Measurements from ENCODE around the gene AK1. TPM values are rescaled to one million over a fixed set of nuclear protein-coding genes. Genes with fewer than 3 reads are reported as not detected.

The AK1 gene
- total and polyA plus RNA-seq, 2 of the 13 experiments (the other 11 are each of a cell fraction or from before 2014, with no cell fraction given) = 19.1 to 32.8 TPM

DNA sequence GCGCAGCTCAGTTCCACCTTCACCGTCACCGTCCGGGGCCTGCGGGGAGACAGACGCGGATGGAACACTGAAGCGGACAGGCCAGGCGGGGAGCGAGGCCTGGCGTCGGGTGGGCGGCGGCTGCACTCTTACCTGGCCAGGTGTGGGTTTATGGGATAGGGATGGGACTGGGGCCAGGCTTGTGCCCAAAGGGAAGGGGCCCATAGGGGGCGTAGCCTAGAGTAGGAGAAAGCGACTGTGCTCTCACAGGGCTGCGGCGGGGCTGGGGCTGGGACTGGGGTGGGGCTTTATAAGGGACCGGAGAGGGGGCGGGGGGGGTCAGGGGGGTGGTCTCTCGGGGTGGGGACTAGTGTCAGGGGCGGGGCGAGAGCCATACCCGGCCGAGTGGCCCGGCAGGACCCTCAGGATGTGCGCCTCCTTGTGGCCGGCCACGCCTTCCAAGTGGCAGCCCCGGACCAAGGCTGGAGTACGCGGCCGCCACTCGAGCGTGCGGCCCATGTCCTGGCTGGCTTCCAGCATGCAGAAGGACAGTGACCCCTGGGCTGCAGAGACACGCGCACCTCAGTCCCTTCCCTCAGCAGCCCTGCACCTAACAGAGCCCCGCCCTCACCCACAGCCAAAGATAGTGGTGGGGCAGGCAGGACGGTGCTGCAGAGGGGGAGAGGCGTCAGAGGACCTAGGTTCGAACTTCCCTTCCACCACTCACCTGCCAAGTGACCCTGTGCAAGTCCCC is 52.0 kb downstream of the AK1 start:
- DNase-seq (ENCODE audit: low spot score) = peak; percentile 56
- WGBS (ENCODE audit: low lambda C conversion rate) = 80% methylated on average over 14 of the region's 42 CpGs
- H3K79me2 ChIP-seq (ENCODE audit: insufficient read depth, low read length) = no peaks in the 10 kb centered on the region
- TF ChIP-seq ZNF737 (CRISPR knock-in tag; IDR thresholded peaks at IDR 0.05; ENCODE audit: borderline replicate concordance) = no peak
- TF ChIP-seq THAP11 (CRISPR knock-in tag; IDR thresholded peaks at IDR 0.05) = peak; percentile 70
- 0 out of 2 replicates have a peak, but pooled peaks have one; percentile 61 for TF ChIP-seq HOXA5 (CRISPR knock-in tag; IDR thresholded peaks at IDR 0.05)
- peak; percentile 31; the same call in 1 of the 2 replicates for TF ChIP-seq PITX1 (CRISPR knock-in tag; IDR thresholded peaks at IDR 0.05)
- no peak for TF ChIP-seq MAFF (IDR thresholded peaks at IDR 0.05; ENCODE audit: low read depth, low read length)
- TF ChIP-seq RERE (CRISPR knock-in tag; IDR thresholded peaks at IDR 0.05; ENCODE audit: low read depth) = no peak
- TF ChIP-seq ZNF720 (CRISPR knock-in tag; IDR thresholded peaks at IDR 0.05) = no peak
- TF ChIP-seq, protein P1, sequence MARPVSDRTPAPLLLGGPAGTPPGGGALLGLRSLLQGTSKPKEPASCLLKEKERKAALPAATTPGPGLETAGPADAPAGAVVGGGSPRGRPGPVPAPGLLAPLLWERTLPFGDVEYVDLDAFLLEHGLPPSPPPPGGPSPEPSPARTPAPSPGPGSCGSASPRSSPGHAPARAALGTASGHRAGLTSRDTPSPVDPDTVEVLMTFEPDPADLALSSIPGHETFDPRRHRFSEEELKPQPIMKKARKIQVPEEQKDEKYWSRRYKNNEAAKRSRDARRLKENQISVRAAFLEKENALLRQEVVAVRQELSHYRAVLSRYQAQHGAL (CRISPR knock-in tag; IDR thresholded peaks at IDR 0.05; ENCODE audit: not compliant biosample characterization) = no peak
- no peak for TF ChIP-seq ESRRA (CRISPR knock-in tag; IDR thresholded peaks at IDR 0.05; ENCODE audit: low read depth)
- peak; percentile 84 for TF ChIP-seq SALL1 (CRISPR knock-in tag; IDR thresholded peaks at IDR 0.05)
- no peak; the same call in 1 of the 2 replicates for TF ChIP-seq SMC3 (IDR thresholded peaks at IDR 0.05; ENCODE audit: low read length)
- TF ChIP-seq MEF2D (CRISPR knock-in tag; IDR thresholded peaks at IDR 0.05) = no peak
- no peak for TF ChIP-seq SP2 (CRISPR knock-in tag; IDR thresholded peaks at IDR 0.05)
- TF ChIP-seq, protein P2, sequence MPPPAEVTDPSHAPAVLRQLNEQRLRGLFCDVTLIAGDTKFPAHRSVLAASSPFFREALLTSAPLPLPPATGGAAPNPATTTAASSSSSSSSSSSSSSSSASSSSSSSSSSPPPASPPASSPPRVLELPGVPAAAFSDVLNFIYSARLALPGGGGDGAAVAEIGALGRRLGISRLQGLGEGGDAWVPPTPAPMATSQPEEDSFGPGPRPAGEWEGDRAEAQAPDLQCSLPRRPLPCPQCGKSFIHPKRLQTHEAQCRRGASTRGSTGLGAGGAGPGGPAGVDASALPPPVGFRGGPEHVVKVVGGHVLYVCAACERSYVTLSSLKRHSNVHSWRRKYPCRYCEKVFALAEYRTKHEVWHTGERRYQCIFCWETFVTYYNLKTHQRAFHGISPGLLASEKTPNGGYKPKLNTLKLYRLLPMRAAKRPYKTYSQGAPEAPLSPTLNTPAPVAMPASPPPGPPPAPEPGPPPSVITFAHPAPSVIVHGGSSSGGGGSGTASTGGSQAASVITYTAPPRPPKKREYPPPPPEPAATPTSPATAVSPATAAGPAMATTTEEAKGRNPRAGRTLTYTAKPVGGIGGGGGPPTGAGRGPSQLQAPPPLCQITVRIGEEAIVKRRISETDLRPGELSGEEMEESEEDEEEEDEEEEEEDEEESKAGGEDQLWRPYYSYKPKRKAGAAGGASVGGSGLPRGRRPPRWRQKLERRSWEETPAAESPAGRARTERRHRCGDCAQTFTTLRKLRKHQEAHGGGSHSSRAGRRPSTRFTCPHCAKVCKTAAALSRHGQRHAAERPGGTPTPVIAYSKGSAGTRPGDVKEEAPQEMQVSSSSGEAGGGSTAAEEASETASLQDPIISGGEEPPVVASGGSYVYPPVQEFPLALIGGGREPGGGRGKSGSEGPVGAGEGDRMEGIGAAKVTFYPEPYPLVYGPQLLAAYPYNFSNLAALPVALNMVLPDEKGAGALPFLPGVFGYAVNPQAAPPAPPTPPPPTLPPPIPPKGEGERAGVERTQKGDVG (CRISPR knock-in tag; IDR thresholded peaks at IDR 0.05; ENCODE audit: borderline replicate concordance) = no peak
- TF ChIP-seq ZNF652 (CRISPR knock-in tag; IDR thresholded peaks at IDR 0.05; ENCODE audit: borderline replicate concordance, low read depth) = no peak

More for the DNA sequence above, 52.0 kb downstream of the AK1 start:
- in situ Hi-C loops (cut with HindIII; ENCODE audit: extremely low pct_ligation_motif_present, low pct_unique_long_range_greater_than_20kb) = no loop called here
- no peak for FAIRE-seq
- Histone ChIP-seq H3K27ac (ENCODE audit: extremely low read length, insufficient read depth, low read length) (no peak overlapping the region), H3K4me3 (replicated peaks in 1 of 3; ENCODE audit: insufficient read depth in 1 of 3, low read depth in 2 of 3, low read length in 3 of 3) (peak overlapping the region in 1 of 3 experiments; percentile 56; a peak in 1 of 6 replicates), H2AFZ (ENCODE audit: low read length) (no peak overlapping the region), H3K4me2 (ENCODE audit: low read depth, low read length) (peak overlapping the region; percentile 65), H3K9ac (ENCODE audit: insufficient read depth, low read depth, low read length) (no peak overlapping the region), H4K20me1 (ENCODE audit: insufficient read depth, low read length) (no peaks in the 10 kb centered on the region), H3K36me3 (replicated peaks in 1 of 2; ENCODE audit: control insufficient read depth in 1 of 2, insufficient read depth in 2 of 2, low read length in 2 of 2) (no peaks in the 10 kb centered on the region), H3K9me3 (ENCODE audit: low read length) (no peaks in the 10 kb centered on the region), H3K4me1 (ENCODE audit: insufficient read depth, low read length) (peaks cover 37% of the 10 kb centered on the region), H3K27me3 (ENCODE audit: control insufficient read depth in 1 of 2, insufficient read depth in 2 of 2, low read length in 2 of 2) (no peaks in the 10 kb centered on the region)
- ATAC-seq = peak; percentile 82
- no TSS peak for BruUV-seq (replicated peaks)
- CTCF ChIA-PET (ENCODE audit: low intra/inter-chr PET ratio, low total read pairs) = interaction anchor here (0.8 to 1.1 kb wide), 3 partner anchors 22 to 96 kb away, joined by 3 to 6 read pairs (median 3); partner anchors contain the start of gene FPGS
- intact Hi-C loops (cut with micrococcal nuclease; ENCODE audit: unreplicated experiment) = no loop called here
- POLR2A ChIA-PET = interaction anchor here (0.6 to 1.1 kb wide), 2 partner anchors 12 to 29 kb away, joined by 3 read pairs; no protein-coding TSS in a partner anchor

All from HepG2 (cell line).